ENCODE results near the gene ADK. TPM values are rescaled to one million over a fixed set of nuclear protein-coding genes. Genes with fewer than 3 reads are reported as not detected.

Gene ADK
- total RNA-seq, 1 donor from 2014 or later = 46.1 TPM

GRCh38 chr10:74480778-74481177, 329.8 kb downstream of the ADK start:
- no peak overlapping the region for H3K27ac Mint-ChIP-seq
- H3K27me3 Mint-ChIP-seq = no peaks in the 10 kb centered on the region
- peaks cover 8% of the 10 kb centered on the region for H3K4me1 Mint-ChIP-seq
- no peak overlapping the region for H3K4me3 Mint-ChIP-seq
- peaks cover 57% of the 10 kb centered on the region for H3K36me3 Mint-ChIP-seq (ENCODE audit: low read depth)
- no peak for ATAC-seq (ENCODE audit: low read depth)
- intact Hi-C loops (cut with micrococcal nuclease) = no loop called here
- ChIA-PET POLR2A (no interaction called here), CTCF (no interaction called here)
- H3K9me3 Mint-ChIP-seq = peaks cover 16% of the 10 kb centered on the region
- no peak for TF ChIP-seq CTCF (IDR thresholded peaks at IDR 0.05)
- no peak for DNase-seq

- intact Hi-C loops (cut with micrococcal nuclease) = no loop called here
- Mint-ChIP-seq H3K27ac (no peak overlapping the region), H3K27me3 (no peaks in the 10 kb centered on the region), H3K36me3 (ENCODE audit: low read depth) (peaks cover 54% of the 10 kb centered on the region), H3K4me1 (peaks cover 8% of the 10 kb centered on the region), H3K4me3 (no peak overlapping the region), H3K9me3 (peaks cover 16% of the 10 kb centered on the region)
- POLR2A ChIA-PET = no interaction called here
- ATAC-seq (ENCODE audit: low read depth) (no peak), DNase-seq (no peak)
- no peak for TF ChIP-seq CTCF (IDR thresholded peaks at IDR 0.05)
- CTCF ChIA-PET = no interaction called here
These were observed 332.3 kb downstream of the ADK start for GRCh38 chr10:74483356-74483755.

GRCh38 chr10:74485283-74485682, 334.3 kb downstream of the ADK start:
- Mint-ChIP-seq H3K27ac (no peak overlapping the region), H3K27me3 (no peaks in the 10 kb centered on the region), H3K36me3 (ENCODE audit: low read depth) (peaks cover 46% of the 10 kb centered on the region), H3K4me3 (no peak overlapping the region), H3K9me3 (peaks cover 16% of the 10 kb centered on the region), H3K4me1 (peaks cover 7% of the 10 kb centered on the region)
- ATAC-seq (ENCODE audit: low read depth) = no peak
- no peak for TF ChIP-seq CTCF (IDR thresholded peaks at IDR 0.05)
- ChIA-PET CTCF (no interaction called here), POLR2A (no interaction called here)
- intact Hi-C loops (cut with micrococcal nuclease) = no loop called here
- DNase-seq = no peak

GRCh38 chr10:74486659-74487058, 335.6 kb downstream of the ADK start:
- Mint-ChIP-seq H3K27me3 (no peaks in the 10 kb centered on the region), H3K9me3 (peaks cover 10% of the 10 kb centered on the region), H3K4me3 (no peak overlapping the region), H3K36me3 (ENCODE audit: low read depth) (peaks cover 40% of the 10 kb centered on the region), H3K4me1 (peaks cover 5% of the 10 kb centered on the region), H3K27ac (no peak overlapping the region)
- intact Hi-C loops (cut with micrococcal nuclease) = no loop called here
- TF ChIP-seq CTCF (IDR thresholded peaks at IDR 0.05) = no peak
- ChIA-PET CTCF (no interaction called here), POLR2A (interaction anchor here (0.6 kb wide), 1 partner anchor 36 kb away, joined by 6 read pairs; no protein-coding TSS in a partner anchor)
- DNase-seq = no peak
- no peak for ATAC-seq (ENCODE audit: low read depth)

GRCh38 chr10:74488907-74489306, 337.9 kb downstream of the ADK start:
- DNase-seq (no peak), ATAC-seq (ENCODE audit: low read depth) (no peak)
- TF ChIP-seq CTCF (IDR thresholded peaks at IDR 0.05) = no peak
- ChIA-PET CTCF (no interaction called here), POLR2A (no interaction called here)
- peaks cover 23% of the 10 kb centered on the region for H3K36me3 Mint-ChIP-seq (ENCODE audit: low read depth)
- no peak overlapping the region for H3K4me3 Mint-ChIP-seq
- H3K27me3 Mint-ChIP-seq = no peaks in the 10 kb centered on the region
- H3K9me3 Mint-ChIP-seq = no peaks in the 10 kb centered on the region
- no peak overlapping the region for H3K27ac Mint-ChIP-seq
- intact Hi-C loops (cut with micrococcal nuclease) = no loop called here
- no peaks in the 10 kb centered on the region for H3K4me1 Mint-ChIP-seq

Data from activated B cell treated with CpG ODN at 0.5 μM for 24 hours (primary cell).